C4-2B (cell line): Measurements from ENCODE around the gene ICA1.

Source experiments
- H3K27ac ChIP-seq: fragments of 450-650 bp; 2 replicates; pipeline ENCODE4 v1.5.1; 2017
- CTCF ChIP-seq: fragments of 450-650 bp; conservative IDR thresholded peaks from 2 replicates; pipeline ENCODE4 v1.5.1; 2017; ENCODE audit warnings: mild to moderate bottlenecking
- ZFX ChIP-seq: fragments of 450-650 bp; IDR thresholded peaks from 2 replicates; pipeline ENCODE4 v1.6.1; 2017

ICA1 gene

GRCh38 chr7:8115547-8116402, 146.2 kb downstream of the ICA1 start:
- TF ChIP-seq ZFX (no peak), CTCF (no peak)
- no peak overlapping the region for H3K27ac ChIP-seq

- H3K27ac ChIP-seq = no peak overlapping the region
- no peak for TF ChIP-seq CTCF
- TF ChIP-seq ZFX = no peak
Observed at GRCh38 chr7:8114175-8114574, 147.8 kb downstream of the ICA1 start.

- no peak overlapping the region for H3K27ac ChIP-seq
- TF ChIP-seq CTCF = no peak
- TF ChIP-seq ZFX = no peak
Observed at GRCh38 chr7:8113184-8113583, 148.8 kb downstream of the ICA1 start.

GRCh38 chr7:8112685-8113084, 149.3 kb downstream of the ICA1 start:
- TF ChIP-seq CTCF (no peak), ZFX (no peak)
- H3K27ac ChIP-seq = no peak overlapping the region

- no peak for TF ChIP-seq CTCF
- no peak for TF ChIP-seq ZFX
- H3K27ac ChIP-seq = no peak overlapping the region
Observed at GRCh38 chr7:8111282-8111960, 150.5 kb downstream of the ICA1 start.

GRCh38 chr7:8109196-8110022, 152.6 kb downstream of the ICA1 start:
- no peak overlapping the region for H3K27ac ChIP-seq
- no peak for TF ChIP-seq CTCF
- TF ChIP-seq ZFX = no peak
